Small intestine (tissue), 7 donors: ENCODE measurements around the gene CPS1. TPM values are rescaled to one million over a fixed set of nuclear protein-coding genes. Genes with fewer than 3 reads are reported as not detected.

ENCODE experiments used
- DNase-seq, 2 donors: peaks; one replicate each; pipeline versions ENCODE4 v3.0.0 to v3.0.0-alpha.2; 2013
- FAIRE-seq: peaks from 2 replicates; lab custom pipeline; 2012; peaks lifted over from hg19 to GRCh38; lab: Jason Lieb, UNC
- H3K27ac ChIP-seq, 3 donors: one replicate each; pipeline ENCODE4 v1.5.1; 2013; ENCODE audit warnings: low read length in 2 of 3, mild to moderate bottlenecking in 2 of 3, control low read depth in 1 of 3, inconsistent platforms in 1 of 3, low read depth in 1 of 3, moderate library complexity in 1 of 3
- H3K27me3 ChIP-seq, 3 donors: one replicate each; pipeline ENCODE4 v1.6.1; 2013; ENCODE audit warnings: low read length in 3 of 3, inconsistent platforms in 1 of 3; ENCODE audit not compliant: control insufficient read depth in 3 of 3, insufficient read depth in 3 of 3
- H3K36me3 ChIP-seq, 3 donors: one replicate each; pipeline ENCODE4 v1.6.1; 2013; ENCODE audit warnings: low read length in 3 of 3, inconsistent platforms in 1 of 3, low read depth in 1 of 3, mild to moderate bottlenecking in 1 of 3, moderate library complexity in 1 of 3; ENCODE audit not compliant: control insufficient read depth in 3 of 3, insufficient read depth in 2 of 3
- H3K4me1 ChIP-seq, 3 donors: one replicate each; pipeline ENCODE4 v1.6.1; 2013; ENCODE audit warnings: low read length in 2 of 3, inconsistent platforms in 1 of 3, low read depth in 1 of 3, mild to moderate bottlenecking in 1 of 3, moderate library complexity in 1 of 3; ENCODE audit not compliant: control insufficient read depth in 3 of 3, insufficient read depth in 2 of 3
- H3K4me3 ChIP-seq, 3 donors: one replicate each; pipeline ENCODE4 v1.5.1; 2013; ENCODE audit warnings: low read length in 3 of 3, control low read depth in 1 of 3, inconsistent platforms in 1 of 3, low read depth in 1 of 3, mild to moderate bottlenecking in 1 of 3, moderate library complexity in 1 of 3
- H3K9me3 ChIP-seq, 2 donors: one replicate each; pipeline ENCODE4 v1.6.1; 2013; ENCODE audit warnings: low read depth in 1 of 2, low read length in 1 of 2; ENCODE audit not compliant: control insufficient read depth in 2 of 2, insufficient read depth in 1 of 2
- WGBS, 3 donors: extraction: QIAGEN DNeasy Blood & Tissue Kit; methylation state at CpG; one replicate each; pipeline ENCODE4 v1.1.7; 2013; 5-methylcytosine and 5-hydroxymethylcytosine counted together
- polyA plus RNA-seq, 4 donors: library from polyadenylated mRNA; stranded (reverse) in 3 of 4; unstranded in 1 of 4; fragments of 200-250 nt in 3 of 4; fragments of 120-200 nt in 1 of 4; gene quantifications; one replicate each; pipeline versions ENCODE4 v1.2.1 to v1.2.3, GENCODE V29; 2013
- donor health status: healthy with polysubstance abuse.
- donor health status: control.
- donor health status: control.
- donor health status: Bipolar disorder and iron deficiency.
- donor health status: healthy.

The CPS1 gene
- polyA plus RNA-seq, 4 donors, result 64.0 to 744 (median 155) TPM

- H3K36me3 ChIP-seq, result peaks cover 0 to 7% (median 6%) of the 10 kb centered on the region in 3 donors
- H3K4me3 ChIP-seq, result no peak overlapping the region
- H3K27ac ChIP-seq, result no peak overlapping the region
- WGBS, 3 donors, result 79 to 92% (median 86%) methylated on average over 3 of the region's 3 CpGs
- H3K9me3 ChIP-seq, result no peaks in the 10 kb centered on the region
- H3K27me3 ChIP-seq, result no peaks in the 10 kb centered on the region
- no peaks in the 10 kb centered on the region for H3K4me1 ChIP-seq
- FAIRE-seq (no peak), DNase-seq (no peak)
Measured at GRCh38 chr2:210676067-210676466, 119.7 kb downstream of the CPS1 start.

- DNase-seq, result no peak
- Histone ChIP-seq H3K4me3 (no peak overlapping the region), H3K27me3 (no peaks in the 10 kb centered on the region), H3K27ac (no peak overlapping the region), H3K9me3 (no peaks in the 10 kb centered on the region), H3K4me1 (no peaks in the 10 kb centered on the region), H3K36me3 (peaks cover 0 to 8% (median 3%) of the 10 kb centered on the region in 3 donors)
- no peak for FAIRE-seq
Measured at GRCh38 chr2:210681491-210681890, 125.1 kb downstream of the CPS1 start.

- FAIRE-seq, result no peak
- no peak overlapping the region for H3K27ac ChIP-seq
- H3K4me3 ChIP-seq, result no peak overlapping the region
- H3K36me3 ChIP-seq, result peaks cover 0 to 2% (median 0%) of the 10 kb centered on the region in 3 donors
- WGBS, 3 donors, result 66 to 85% (median 82%) methylated on average over 3 of the region's 3 CpGs
- H3K9me3 ChIP-seq, result no peaks in the 10 kb centered on the region
- no peaks in the 10 kb centered on the region for H3K27me3 ChIP-seq
- no peak for DNase-seq
- H3K4me1 ChIP-seq, result peaks cover 0 to 5% (median 0%) of the 10 kb centered on the region in 3 donors
Measured at GRCh38 chr2:210686401-210686800, 130.0 kb downstream of the CPS1 start.

GRCh38 chr2:210687786-210688470 is 131.5 kb downstream of the CPS1 start:
- H3K27ac ChIP-seq, result peak overlapping the region in 2 of 3 donors; percentile 3 to 21
- FAIRE-seq (no peak), DNase-seq (peak; percentile 40 to 76)
- H3K36me3 ChIP-seq, result no peaks in the 10 kb centered on the region
- H3K4me3 ChIP-seq, result no peak overlapping the region
- 11 to 63% (median 33%) methylated on average over 1 of the region's 1 CpG for WGBS, 3 donors
- H3K4me1 ChIP-seq, result peaks cover 0 to 5% (median 0%) of the 10 kb centered on the region in 3 donors
- no peaks in the 10 kb centered on the region for H3K9me3 ChIP-seq
- H3K27me3 ChIP-seq, result no peaks in the 10 kb centered on the region

GRCh38 chr2:210707900-210708299 is 151.5 kb downstream of the CPS1 start:
- DNase-seq, result no peak
- H3K4me3 ChIP-seq, result no peak overlapping the region
- no peaks in the 10 kb centered on the region for H3K9me3 ChIP-seq
- 70 to 85% (median 79%) methylated on average over 2 of the region's 2 CpGs for WGBS, 3 donors
- H3K27me3 ChIP-seq, result no peaks in the 10 kb centered on the region
- H3K27ac ChIP-seq, result no peak overlapping the region
- no peaks in the 10 kb centered on the region for H3K36me3 ChIP-seq
- no peak for FAIRE-seq
- no peaks in the 10 kb centered on the region for H3K4me1 ChIP-seq

GRCh38 chr2:210713122-210713521 is 156.7 kb downstream of the CPS1 start:
- no peak overlapping the region for H3K27ac ChIP-seq
- H3K36me3 ChIP-seq, result no peaks in the 10 kb centered on the region
- DNase-seq, result no peak
- no peaks in the 10 kb centered on the region for H3K4me1 ChIP-seq
- no peaks in the 10 kb centered on the region for H3K27me3 ChIP-seq
- no peak overlapping the region for H3K4me3 ChIP-seq
- FAIRE-seq, result no peak
- H3K9me3 ChIP-seq, result peaks cover 0 to 4% of the 10 kb centered on the region in 2 donors
- WGBS, 3 donors, result 49 to 84% (median 56%) methylated on average over 2 of the region's 2 CpGs

GRCh38 chr2:210715560-210716082 is 159.2 kb downstream of the CPS1 start:
- Histone ChIP-seq H3K9me3 (peaks cover 0 to 4% of the 10 kb centered on the region in 2 donors), H3K4me3 (no peak overlapping the region), H3K27ac (no peak overlapping the region), H3K4me1 (no peaks in the 10 kb centered on the region), H3K36me3 (no peaks in the 10 kb centered on the region), H3K27me3 (no peaks in the 10 kb centered on the region)
- 54 to 57% (median 56%) methylated on average over 5 of the region's 5 CpGs for WGBS, 3 donors
- FAIRE-seq, result no peak
- no peak for DNase-seq

- DNase-seq (no peak), FAIRE-seq (no peak)
- Histone ChIP-seq H3K9me3 (no peaks in the 10 kb centered on the region), H3K4me1 (no peaks in the 10 kb centered on the region), H3K27me3 (no peaks in the 10 kb centered on the region), H3K36me3 (no peaks in the 10 kb centered on the region), H3K27ac (no peak overlapping the region), H3K4me3 (no peak overlapping the region)
- 24 to 60% (median 31%) methylated on average over 3 of the region's 3 CpGs for WGBS, 3 donors
Measured at GRCh38 chr2:210718503-210718902, 162.1 kb downstream of the CPS1 start.
